SIG-M5 (cell line): ENCODE data around the gene FBXW9.
"Not testable (repeated sequence)": the region's sequence is repeated elsewhere in the genome, so short reads cannot be mapped to it uniquely, and the experiment has no call there.

Source experiments
- DNase-seq: peaks from one replicate; lab custom pipeline; 2025; lab: John Stamatoyannopoulos, UW

The FBXW9 gene

GRCh38 chr19:12696366-12697335 lies at the start of gene FBXW9:
FBXW9 (minus strand) TSS chr19:12696631; CDS start chr19:12696581, 50 bp downstream.
- DNase-seq, result peak; percentile 87

GRCh38 chr19:12745166-12745897 lies 48.9 kb upstream of the FBXW9 start:
- no peak for DNase-seq

- no peak for DNase-seq
These were observed 41.5 kb upstream of the FBXW9 start for GRCh38 chr19:12737835-12738351.

GRCh38 chr19:12736995-12737834 lies 40.8 kb upstream of the FBXW9 start, which contains the start of gene GET3:
GET3 (plus strand) TSS chr19:12737497; CDS start chr19:12737506, 9 bp downstream.
- DNase-seq, result peak; percentile 95

GRCh38 chr19:12733369-12734214 lies 37.2 kb upstream of the FBXW9 start:
- DNase-seq, result no peak

- DNase-seq, result no peak
These were observed 34.9 kb upstream of the FBXW9 start for GRCh38 chr19:12731337-12731736.

GRCh38 chr19:12730064-12730463 lies 33.6 kb upstream of the FBXW9 start:
- no peak for DNase-seq

- no peak for DNase-seq
These were observed 31.5 kb upstream of the FBXW9 start for GRCh38 chr19:12727745-12728433.

GRCh38 chr19:12726988-12727316 lies 30.5 kb upstream of the FBXW9 start:
- no peak for DNase-seq

GRCh38 chr19:12725612-12726011 lies 29.2 kb upstream of the FBXW9 start:
- not testable (repeated sequence) for DNase-seq

- no peak for DNase-seq
These were observed 27.4 kb upstream of the FBXW9 start, which contains the start of gene TNPO2 for GRCh38 chr19:12723641-12724426. TNPO2 (minus strand) TSS chr19:12723932; CDS start chr19:12720977, 2,955 bp downstream.

- DNase-seq, result no peak
These were observed 26.9 kb upstream of the FBXW9 start for GRCh38 chr19:12723381-12723640.

GRCh38 chr19:12722566-12723380 lies 26.3 kb upstream of the FBXW9 start:
- peak; percentile 73 for DNase-seq

GRCh38 chr19:12721656-12722565 lies 25.5 kb upstream of the FBXW9 start:
- DNase-seq, result no peak

- no peak for DNase-seq
These were observed 24.6 kb upstream of the FBXW9 start for GRCh38 chr19:12720851-12721655.

- DNase-seq, result no peak
These were observed 23.9 kb upstream of the FBXW9 start for GRCh38 chr19:12720296-12720695.

GRCh38 chr19:12715929-12716328 lies 19.5 kb upstream of the FBXW9 start:
- DNase-seq, result no peak
